ENCODE data around the gene DEFB124. TPM values are rescaled to one million over a fixed set of nuclear protein-coding genes. Genes with fewer than 3 reads are reported as not detected.

Gene DEFB124
- total RNA-seq, 4 donors from 2014 or later, result not detected

GRCh38 chr20:31415653-31416052 lies 59.3 kb downstream of the DEFB124 start:
- WGBS, 2 donors, result 84 to 91% methylated on average over 2 of the region's 2 CpGs
- TF ChIP-seq POLR2A (IDR thresholded peaks at IDR 0.05) (no peak), EP300 (IDR thresholded peaks at IDR 0.05) (no peak), CTCF (IDR thresholded peaks at IDR 0.05) (no peak)
- H3K4me1 ChIP-seq, result no peaks in the 10 kb centered on the region

More at GRCh38 chr20:31415653-31416052, 59.3 kb downstream of the DEFB124 start:
- peaks cover 0 to 4% (median 0%) of the 10 kb centered on the region in 4 donors for H3K9me3 ChIP-seq
- no peaks in the 10 kb centered on the region for H3K27me3 ChIP-seq
- no peak overlapping the region for H3K4me3 ChIP-seq
- H3K36me3 ChIP-seq, result no peaks in the 10 kb centered on the region
- H3K27ac ChIP-seq, result no peak overlapping the region
- DNase-seq (ENCODE audit: low spot score in 2 of 2), result no peak

Other genes with a start within 250 kb of the DEFB124 start
- gene DEFB115, start 217.5 kb downstream of the DEFB124 start, total RNA-seq, result not detected
- not detected for gene DEFB116, start 166.5 kb downstream of the DEFB124 start, total RNA-seq
- not detected for gene DEFB118, start 106.5 kb downstream of the DEFB124 start, total RNA-seq
- gene DEFB119, start 84.5 kb downstream of the DEFB124 start, total RNA-seq, result not detected
- gene DEFB121, start 68.9 kb downstream of the DEFB124 start, total RNA-seq, result not detected
- not detected for gene DEFB123, start 34.5 kb downstream of the DEFB124 start, total RNA-seq
- gene REM1, start 161 bp upstream of the DEFB124 start, total RNA-seq, result 10 to 100 TPM in 1 of 4 donors, 1 to 10 TPM in 3; 4.4 to 12.0 (median 5.5) TPM
- gene HM13, start 39.3 kb upstream of the DEFB124 start, total RNA-seq, result 10 to 100 TPM; 54.8 to 86.7 (median 75.8) TPM
- 100 to 1,000 TPM; 524 to 962 (median 571) TPM for gene ID1, start 130.2 kb upstream of the DEFB124 start, total RNA-seq
- 1 to 10 TPM in 3 of 4 donors, not detected in 1; 1.6 to 8.2 (median 4.2) TPM for gene COX4I2, start 162.8 kb upstream of the DEFB124 start, total RNA-seq
- 100 to 1,000 TPM; 105 to 138 (median 119) TPM for gene BCL2L1, start 247.7 kb upstream of the DEFB124 start, total RNA-seq

Measured in tibial nerve (tissue), 4 donors.